NT2/D1 (cell line): ENCODE measurements around the gene SWT1.

ENCODE experiments used
- SUZ12 ChIP-seq: IDR thresholded peaks from 2 replicates; pipeline ENCODE4 v1.6.1; 2011; ENCODE audit not compliant: insufficient read length, insufficient read depth; ENCODE audit errors: extremely low read depth
- YY1 ChIP-seq: IDR thresholded peaks from 2 replicates; pipeline ENCODE4 v1.6.1; 2011; ENCODE audit not compliant: insufficient read length, insufficient read depth
- ZNF274 ChIP-seq: IDR thresholded peaks from 2 replicates; pipeline ENCODE4 v1.6.1; 2011; ENCODE audit warnings: mild to moderate bottlenecking, low read depth, low read length

DNA sequence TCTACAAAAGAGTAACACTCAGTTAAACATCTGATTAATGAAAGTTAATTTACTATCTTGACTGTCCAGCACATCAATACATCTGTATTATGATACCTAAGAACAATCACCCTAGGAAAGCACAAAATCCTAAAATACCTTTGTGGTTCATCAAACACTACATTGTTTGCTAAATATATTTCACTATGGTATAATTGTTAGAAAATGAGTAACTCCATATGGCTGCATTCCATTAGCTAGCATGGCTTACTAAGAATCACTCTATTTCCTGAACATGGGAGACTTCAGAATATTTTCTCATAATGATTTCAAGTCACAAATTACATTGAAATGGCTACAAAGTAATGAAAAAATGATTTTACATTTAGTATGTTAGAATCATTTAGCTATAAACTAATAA lies 12.7 kb upstream of the SWT1 start:
- TF ChIP-seq ZNF274 (no peak), SUZ12 (no peak), YY1 (no peak)
